Psoas muscle (tissue), 8 donors: ENCODE measurements around the gene TRIM67. TPM values are rescaled to one million over a fixed set of nuclear protein-coding genes. Genes with fewer than 3 reads are reported as not detected.

Source experiments
- ATAC-seq, 4 donors: fragments of 200-7000 bp; cut with Tn5 transposase; one replicate each; pipeline ENCODE4 v1.9.1; 2020; ENCODE audit warnings: moderate library complexity in 3 of 4, mild to moderate bottlenecking in 2 of 4
- DNase-seq, 2 donors: peaks; one replicate each; pipeline ENCODE4 v3.0.0-alpha.2; 2020
- H3K27ac ChIP-seq: fragments of 200-600 bp; one replicate; pipeline ENCODE4 v1.8.0; 2022
- H3K27me3 ChIP-seq, 3 donors: fragments of 200-600 bp in 1 of 3; one replicate each; pipeline versions ENCODE4 v1.6.1 to v1.8.0; 2013 to 2022; ENCODE audit warnings: low read length in 2 of 3, mild to moderate bottlenecking in 2 of 3, moderate library complexity in 1 of 3; ENCODE audit not compliant: insufficient read depth in 3 of 3
- H3K36me3 ChIP-seq, 2 donors: fragments of 200-600 bp in 1 of 2; one replicate each; pipeline versions ENCODE4 v1.6.1 to v1.8.0; 2013 to 2022; ENCODE audit warnings: low read depth in 1 of 2, mild to moderate bottlenecking in 1 of 2, moderate library complexity in 1 of 2; ENCODE audit not compliant: insufficient read depth in 1 of 2
- H3K4me1 ChIP-seq: fragments of 200-600 bp; one replicate; pipeline ENCODE4 v1.8.0; 2022
- H3K4me3 ChIP-seq: fragments of 200-600 bp; one replicate; pipeline ENCODE4 v1.8.0; 2022; ENCODE audit warnings: mild to moderate bottlenecking
- H3K9me3 ChIP-seq: fragments of 200-600 bp; one replicate; pipeline ENCODE4 v1.8.0; 2022
- WGBS, 3 donors: extraction: QIAGEN DNeasy Blood & Tissue Kit; methylation state at CpG; one replicate each; pipeline versions ENCODE4 v1.1.6 to v1.1.7; 2013; 5-methylcytosine and 5-hydroxymethylcytosine counted together
- intact Hi-C, 2 donors: fragments of 100-400 bp; cut with DNase I; formaldehyde crosslinking; loops; one replicate each; pipeline versions ENCODE4 v1.11.0 to v1.14.2; 2022
- long read RNA-seq, 2 donors: library from polyadenylated mRNA; unstranded; transcript quantifications; one replicate each; pipeline ENCODE4 v2.0.0, GENCODE V29; 2021
- polyA plus RNA-seq, 3 donors: library from polyadenylated mRNA; stranded (reverse); fragments of 200-250 nt; gene quantifications; one replicate each; pipeline ENCODE4 v1.2.3, GENCODE V29; 2013
- total RNA-seq, 4 donors: library from RNA; stranded (reverse); fragmentation: NEBNext Ultra II Directional in 2 of 4; extraction: Animal tissue kit (Norgen Biotek cat#: 25700) in 2 of 4; gene quantifications; one replicate each; pipeline versions ENCODE4 v1.2.1 to v1.2.4, GENCODE V29; 2021 to 2023
- TF ChIP-seq, protein P1 (sequence below): fragments of 200-600 bp; IDR thresholded peaks from one replicate; pipeline ENCODE4 v1.8.0; 2022; ENCODE audit warnings: antibody characterized with exemption
- donor health status: healthy with polysubstance abuse.
- donor health status: DM: no; HTN: no; CAD: no; lungs with moderate emphysema.
- donor health status: Bipolar disorder and iron deficiency.
- donor health status: healthy.
- donor health status: DM: yes; HTN: yes; CAD: no.
- donor health status: DM: no; HTN: no; CAD: no.
- donor health status: DM: no; HTN: no; CAD: no.
- donor health status: DM: yes; HTN: yes; CAD: no.

TRIM67 gene
- total RNA-seq (under 1 TPM in 1 of 4 donors, not detected in 3; 0.06 TPM), polyA plus RNA-seq (not detected)
- long read RNA-seq, donor 1, result 0 reads
- long read RNA-seq, donor 2, result 0 reads

DNA sequence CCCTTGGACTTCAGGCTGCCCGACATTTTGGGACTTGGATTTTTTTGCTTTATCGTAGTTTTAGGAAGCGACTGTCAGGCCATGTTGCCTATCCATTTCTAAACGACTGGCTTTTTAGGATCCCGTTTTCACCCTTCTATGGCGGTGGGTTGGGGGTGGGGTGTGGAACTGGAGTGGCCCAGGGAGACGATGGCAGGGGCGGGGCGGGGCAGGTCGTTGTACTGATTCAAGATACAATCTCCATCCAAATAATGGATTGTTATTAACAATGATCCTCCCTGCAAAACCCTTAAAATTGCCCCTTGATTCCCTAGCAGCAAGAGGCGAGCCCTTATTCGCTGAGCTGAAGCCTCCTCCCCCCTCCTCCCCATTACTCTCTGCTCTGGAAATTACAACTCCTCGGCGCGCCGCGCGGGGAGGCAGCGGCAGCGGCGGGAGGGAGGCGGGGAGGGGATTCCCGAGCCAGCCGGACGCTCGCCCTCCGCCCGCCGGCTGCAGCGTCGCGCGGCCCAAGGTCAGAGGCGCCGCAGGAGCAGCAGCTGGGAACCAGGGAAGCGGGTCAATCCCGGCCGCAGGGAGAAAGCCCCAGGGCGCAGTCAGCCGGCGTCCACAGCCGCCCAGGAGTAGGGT, at the start of gene TRIM67:
Gene TRIM67 (plus strand): TSS at position 392 of the 630 bp plus-strand sequence. CDS start 912 bp downstream, outside the sequence.
- intact Hi-C loops, result no loop called here
- TF ChIP-seq, protein P1, sequence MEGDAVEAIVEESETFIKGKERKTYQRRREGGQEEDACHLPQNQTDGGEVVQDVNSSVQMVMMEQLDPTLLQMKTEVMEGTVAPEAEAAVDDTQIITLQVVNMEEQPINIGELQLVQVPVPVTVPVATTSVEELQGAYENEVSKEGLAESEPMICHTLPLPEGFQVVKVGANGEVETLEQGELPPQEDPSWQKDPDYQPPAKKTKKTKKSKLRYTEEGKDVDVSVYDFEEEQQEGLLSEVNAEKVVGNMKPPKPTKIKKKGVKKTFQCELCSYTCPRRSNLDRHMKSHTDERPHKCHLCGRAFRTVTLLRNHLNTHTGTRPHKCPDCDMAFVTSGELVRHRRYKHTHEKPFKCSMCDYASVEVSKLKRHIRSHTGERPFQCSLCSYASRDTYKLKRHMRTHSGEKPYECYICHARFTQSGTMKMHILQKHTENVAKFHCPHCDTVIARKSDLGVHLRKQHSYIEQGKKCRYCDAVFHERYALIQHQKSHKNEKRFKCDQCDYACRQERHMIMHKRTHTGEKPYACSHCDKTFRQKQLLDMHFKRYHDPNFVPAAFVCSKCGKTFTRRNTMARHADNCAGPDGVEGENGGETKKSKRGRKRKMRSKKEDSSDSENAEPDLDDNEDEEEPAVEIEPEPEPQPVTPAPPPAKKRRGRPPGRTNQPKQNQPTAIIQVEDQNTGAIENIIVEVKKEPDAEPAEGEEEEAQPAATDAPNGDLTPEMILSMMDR, result no peak
- no peak within 1 kb of the TSS for H3K27ac ChIP-seq
- H3K4me3 ChIP-seq, result peak within 1 kb of the TSS; percentile 60
- H3K9me3 ChIP-seq, result no peaks in the 10 kb centered on the region
- H3K4me1 ChIP-seq, result peaks cover 7% of the 10 kb centered on the region
- WGBS, 3 donors, result 1% methylated on average over 27 to 42 of the region's 42 CpGs
- no peaks in the 10 kb centered on the region for H3K36me3 ChIP-seq
- H3K27me3 ChIP-seq, result peaks cover 7 to 66% (median 13%) of the 10 kb centered on the region in 3 donors
- DNase-seq (no peak), ATAC-seq (peak in 2 of 4 donors; percentile 56 to 57)

DNA sequence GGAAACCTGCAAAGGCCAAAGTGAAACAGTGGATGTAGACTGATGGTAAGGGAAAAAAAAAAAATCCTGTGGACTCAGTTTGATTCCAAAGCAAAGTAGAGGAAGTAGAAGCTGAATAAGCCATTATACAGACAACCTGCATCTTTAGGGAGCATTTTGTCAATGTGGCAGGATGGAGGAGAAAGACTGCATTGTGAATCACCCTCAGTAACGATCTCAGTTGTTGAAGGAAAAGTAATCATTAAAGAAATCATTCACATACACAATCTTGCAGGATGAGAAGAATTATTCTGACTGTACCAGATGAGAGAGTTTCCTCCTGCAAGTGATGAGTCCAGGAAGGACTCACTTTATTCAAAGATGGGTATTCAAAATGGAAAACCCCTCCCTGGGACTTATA, 45.1 kb upstream of the TRIM67 start:
- H3K4me1 ChIP-seq, result no peaks in the 10 kb centered on the region
- intact Hi-C loops, result no loop called here
- peaks cover 6% of the 10 kb centered on the region for H3K9me3 ChIP-seq
- H3K27me3 ChIP-seq, result no peaks in the 10 kb centered on the region
- WGBS, 3 donors, result 15 to 50% (median 44%) methylated on average over 1 of the region's 1 CpG
- no peak overlapping the region for H3K27ac ChIP-seq
- H3K36me3 ChIP-seq, result no peaks in the 10 kb centered on the region
- DNase-seq, result no peak
- no peak for ATAC-seq
- TF ChIP-seq, protein P1, result no peak
- no peak overlapping the region for H3K4me3 ChIP-seq

DNA sequence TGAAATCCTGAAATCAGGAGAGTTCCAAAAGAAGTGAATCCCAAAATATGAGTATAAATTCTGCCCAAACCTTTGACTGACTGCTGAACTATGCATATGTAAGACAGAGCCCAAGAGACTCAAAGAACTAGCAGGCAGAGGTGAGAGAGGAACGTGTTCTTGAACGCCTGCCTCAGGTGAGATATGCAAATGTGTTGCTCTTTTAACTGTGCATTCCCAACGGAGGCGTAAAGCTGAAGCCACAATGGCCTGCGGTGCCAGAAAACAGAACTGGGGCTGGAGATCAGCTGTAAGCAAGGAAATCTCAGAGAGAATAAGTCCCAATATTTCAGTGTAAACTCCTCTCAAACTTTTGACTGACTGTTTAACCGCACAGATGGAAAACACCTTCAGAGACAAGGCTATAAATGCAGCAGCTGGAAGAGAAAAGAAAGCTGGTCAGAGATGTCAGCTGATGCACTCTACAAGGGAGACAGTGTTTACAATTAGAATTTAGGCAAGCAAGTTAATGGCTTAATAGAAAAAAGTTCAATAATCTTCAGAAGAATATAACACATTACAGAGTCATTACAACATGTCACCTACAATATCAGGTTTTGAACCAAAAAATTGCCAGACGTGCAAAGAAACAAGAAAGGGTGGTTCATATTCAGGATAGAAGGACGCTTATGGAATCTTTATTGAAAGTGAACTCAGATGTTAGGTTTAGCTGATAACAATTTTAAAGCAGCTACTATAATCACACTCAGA, 43.0 kb upstream of the TRIM67 start:
- TF ChIP-seq, protein P1, result no peak
- Histone ChIP-seq H3K27ac (no peak overlapping the region), H3K27me3 (no peaks in the 10 kb centered on the region), H3K4me1 (no peaks in the 10 kb centered on the region), H3K36me3 (no peaks in the 10 kb centered on the region), H3K9me3 (peaks cover 6% of the 10 kb centered on the region), H3K4me3 (no peak overlapping the region)
- ATAC-seq (no peak), DNase-seq (no peak)
- intact Hi-C loops, result no loop called here
- 53 to 59% (median 55%) methylated on average over 8 of the region's 8 CpGs for WGBS, 3 donors

DNA sequence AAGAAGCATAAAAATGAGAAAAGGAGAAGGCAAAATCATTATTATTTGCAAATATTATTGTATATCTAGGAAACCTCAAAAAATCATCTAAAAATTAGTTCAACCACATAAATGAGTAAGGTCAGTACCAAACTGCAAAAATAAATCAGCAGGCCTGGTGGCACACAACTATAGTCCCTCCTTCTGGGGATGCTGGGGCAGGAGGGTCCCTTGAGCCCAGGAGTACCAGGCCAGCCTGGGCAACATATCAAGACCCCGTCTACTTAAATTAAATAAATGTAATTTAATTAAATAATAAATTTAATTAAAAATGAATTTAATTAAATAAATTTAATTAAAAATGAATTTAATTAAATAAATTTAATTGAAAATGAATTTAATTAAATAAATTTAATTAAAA, 40.3 kb upstream of the TRIM67 start:
- Histone ChIP-seq H3K27me3 (no peaks in the 10 kb centered on the region), H3K27ac (no peak overlapping the region), H3K4me3 (no peak overlapping the region), H3K9me3 (peaks cover 6% of the 10 kb centered on the region), H3K36me3 (no peaks in the 10 kb centered on the region), H3K4me1 (no peaks in the 10 kb centered on the region)
- DNase-seq, result no peak
- intact Hi-C loops, result no loop called here
- WGBS, 3 donors, result 89 to 93% (median 89%) methylated on average over 1 of the region's 1 CpG
- TF ChIP-seq, protein P1, result no peak
- ATAC-seq, result no peak
